Measurements from ENCODE around the gene SDHAF3. TPM values are rescaled to one million over a fixed set of nuclear protein-coding genes. Genes with fewer than 3 reads are reported as not detected.
"Not testable (repeated sequence)": the region's sequence is repeated elsewhere in the genome, so short reads cannot be mapped to it uniquely, and the experiment has no call there.

SDHAF3 gene
- total RNA-seq, 4 donors from 2014 or later = 4.0 to 10.4 (median 8.1) TPM

DNA sequence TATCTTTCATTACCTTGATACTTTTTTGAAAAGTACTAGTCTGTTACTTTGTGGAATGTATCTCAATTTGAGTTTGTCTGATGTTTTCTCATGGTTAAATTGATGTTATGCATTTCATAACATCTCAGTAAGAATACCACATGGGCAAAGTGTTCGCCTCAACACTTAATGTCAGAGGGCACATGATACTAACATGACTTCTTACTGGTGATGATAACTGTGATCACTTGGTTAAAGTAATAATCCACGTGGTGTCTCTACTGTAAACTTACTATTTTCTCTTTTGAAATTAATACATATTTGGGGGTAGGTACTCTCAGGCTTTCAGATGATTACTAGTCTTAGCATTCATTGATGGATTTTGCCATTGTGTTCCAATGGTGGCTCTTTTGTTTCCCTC lies 2.2 kb downstream of the SDHAF3 start:
- H3K4me1 ChIP-seq = peaks cover 16 to 24% (median 21%) of the 10 kb centered on the region in 4 donors
- intact Hi-C loops (cut with DNase I) = no loop called here
- no peaks in the 10 kb centered on the region for H3K27me3 ChIP-seq
- no peaks in the 10 kb centered on the region for H3K36me3 ChIP-seq
- WGBS = 88% methylated on average over 2 of the region's 2 CpGs
- TF ChIP-seq EP300 (IDR thresholded peaks at IDR 0.05) = no peak
- TF ChIP-seq, protein P1, sequence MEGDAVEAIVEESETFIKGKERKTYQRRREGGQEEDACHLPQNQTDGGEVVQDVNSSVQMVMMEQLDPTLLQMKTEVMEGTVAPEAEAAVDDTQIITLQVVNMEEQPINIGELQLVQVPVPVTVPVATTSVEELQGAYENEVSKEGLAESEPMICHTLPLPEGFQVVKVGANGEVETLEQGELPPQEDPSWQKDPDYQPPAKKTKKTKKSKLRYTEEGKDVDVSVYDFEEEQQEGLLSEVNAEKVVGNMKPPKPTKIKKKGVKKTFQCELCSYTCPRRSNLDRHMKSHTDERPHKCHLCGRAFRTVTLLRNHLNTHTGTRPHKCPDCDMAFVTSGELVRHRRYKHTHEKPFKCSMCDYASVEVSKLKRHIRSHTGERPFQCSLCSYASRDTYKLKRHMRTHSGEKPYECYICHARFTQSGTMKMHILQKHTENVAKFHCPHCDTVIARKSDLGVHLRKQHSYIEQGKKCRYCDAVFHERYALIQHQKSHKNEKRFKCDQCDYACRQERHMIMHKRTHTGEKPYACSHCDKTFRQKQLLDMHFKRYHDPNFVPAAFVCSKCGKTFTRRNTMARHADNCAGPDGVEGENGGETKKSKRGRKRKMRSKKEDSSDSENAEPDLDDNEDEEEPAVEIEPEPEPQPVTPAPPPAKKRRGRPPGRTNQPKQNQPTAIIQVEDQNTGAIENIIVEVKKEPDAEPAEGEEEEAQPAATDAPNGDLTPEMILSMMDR (IDR thresholded peaks at IDR 0.05) = no peak
- TF ChIP-seq POLR2A (IDR thresholded peaks at IDR 0.05; ENCODE audit: low read depth) = no peak
- no peak for TF ChIP-seq POLR2AphosphoS5 (IDR thresholded peaks at IDR 0.05)
- no peak overlapping the region for H3K27ac ChIP-seq (replicated peaks in 1 of 4)
- H3K9me3 ChIP-seq = no peaks in the 10 kb centered on the region
- H3K4me3 ChIP-seq = no peak overlapping the region
- no peak for DNase-seq (ENCODE audit: extremely low spot score)

DNA sequence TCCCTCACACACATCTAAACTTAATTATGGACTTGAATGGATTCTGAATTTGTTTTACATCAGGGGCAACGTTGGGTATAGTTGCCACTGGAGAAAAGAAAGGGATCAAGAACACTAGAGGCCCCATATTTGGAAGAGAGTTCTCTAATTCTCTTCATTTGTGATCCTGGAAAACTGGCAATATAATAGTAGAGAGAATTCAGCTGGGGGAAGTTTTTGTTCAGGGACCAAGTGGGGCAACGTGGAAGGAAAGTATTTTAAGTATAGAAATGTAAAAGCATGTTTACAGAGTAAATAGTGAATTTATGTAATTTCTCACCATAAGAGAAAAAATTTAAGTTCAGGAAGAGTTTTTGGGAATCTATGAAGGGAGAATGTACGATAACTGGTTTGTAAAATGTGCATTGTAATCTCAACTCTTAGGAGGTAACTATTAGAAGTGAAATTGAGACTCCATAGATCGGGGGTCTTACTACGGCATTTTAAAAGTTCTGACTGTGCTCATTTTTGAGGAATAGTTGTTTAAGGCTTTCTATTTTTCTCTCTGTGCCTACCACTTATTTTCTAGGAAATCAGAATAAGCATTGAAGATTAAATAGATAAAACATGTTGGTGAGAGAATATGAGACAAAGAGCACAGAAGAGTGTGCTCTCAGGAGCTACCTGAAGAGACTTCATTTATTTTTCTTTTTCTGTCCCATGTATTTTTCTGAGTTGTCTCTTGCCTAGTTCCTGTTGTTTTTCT lies 3.4 kb downstream of the SDHAF3 start:
- 91% methylated on average over 5 of the region's 5 CpGs for WGBS
- no peaks in the 10 kb centered on the region for H3K27me3 ChIP-seq
- TF ChIP-seq POLR2AphosphoS5 (IDR thresholded peaks at IDR 0.05) (no peak), POLR2A (IDR thresholded peaks at IDR 0.05; ENCODE audit: low read depth) (no peak), EP300 (IDR thresholded peaks at IDR 0.05) (no peak)
- TF ChIP-seq, protein P1 (IDR thresholded peaks at IDR 0.05) = no peak

DNA sequence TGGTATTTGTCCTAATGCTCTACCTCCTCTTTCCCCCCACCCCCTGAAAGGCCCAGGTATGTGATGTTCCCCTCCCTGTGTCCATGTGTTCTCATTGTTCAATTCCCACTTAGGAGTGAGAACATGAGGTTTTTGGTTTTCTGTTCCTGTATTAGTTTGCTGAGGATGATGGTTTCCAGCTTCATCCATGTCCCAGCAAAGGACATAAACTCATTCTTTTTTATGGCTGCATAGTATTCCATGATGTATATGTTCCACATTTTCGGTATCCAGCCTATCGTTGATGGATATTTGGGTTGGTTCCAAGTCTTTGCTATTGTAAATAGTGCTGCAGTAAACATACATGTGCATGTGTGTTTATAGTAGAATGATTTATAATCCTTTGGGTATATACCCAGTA lies 5.6 kb downstream of the SDHAF3 start:
- peaks cover 13 to 16% (median 15%) of the 10 kb centered on the region in 4 donors for H3K4me1 ChIP-seq
- H3K27ac ChIP-seq (replicated peaks in 1 of 4); H3K36me3 ChIP-seq; DNase-seq (ENCODE audit: extremely low spot score); H3K27me3 ChIP-seq; H3K4me3 ChIP-seq; H3K9me3 ChIP-seq; intact Hi-C loops (cut with DNase I): not testable (repeated sequence)
- WGBS = 88% methylated on average over 1 of the region's 2 CpGs

More for the DNA sequence above, 3.4 kb downstream of the SDHAF3 start:
- Histone ChIP-seq H3K27ac (replicated peaks in 1 of 4) (no peak overlapping the region), H3K4me3 (no peak overlapping the region), H3K36me3 (no peaks in the 10 kb centered on the region), H3K9me3 (no peaks in the 10 kb centered on the region), H3K4me1 (peaks cover 16 to 24% (median 21%) of the 10 kb centered on the region in 4 donors)
- intact Hi-C loops (cut with DNase I) = no loop called here
- DNase-seq (ENCODE audit: extremely low spot score) = no peak

DNA sequence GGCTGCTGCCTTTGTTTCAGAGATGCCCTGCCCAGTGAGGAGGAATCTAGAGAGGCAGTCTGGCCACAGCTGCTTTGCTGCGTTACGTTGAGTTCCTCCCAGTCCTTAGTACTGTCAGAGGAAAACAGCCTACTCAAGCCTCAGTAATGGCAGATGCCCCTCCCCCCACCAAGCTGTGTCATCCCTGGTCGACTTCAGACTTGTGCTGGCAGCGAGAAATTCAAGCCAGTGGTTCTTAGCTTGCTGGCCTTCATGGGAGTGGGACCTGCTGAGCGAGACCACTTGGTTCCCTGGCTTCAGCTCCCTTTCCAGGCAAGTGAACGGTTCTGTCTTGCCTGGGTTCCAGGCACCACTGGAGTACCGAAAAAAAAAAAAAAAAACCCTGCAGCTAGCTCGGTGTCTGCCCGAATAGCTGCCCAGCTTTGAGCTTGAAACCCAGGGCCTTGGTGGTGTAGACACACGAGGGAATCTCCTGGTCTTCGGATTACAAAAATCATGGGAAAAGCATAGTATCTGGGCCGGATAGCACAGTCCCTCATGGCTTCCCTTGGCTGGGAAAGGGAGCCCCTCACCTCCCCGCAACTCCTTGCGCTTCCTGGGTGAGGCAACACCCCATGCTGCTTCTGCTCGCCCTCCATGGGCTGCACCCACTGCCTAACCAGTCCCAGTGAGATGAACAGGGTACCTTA lies 9.1 kb downstream of the SDHAF3 start:
- Histone ChIP-seq H3K27me3 (no peaks in the 10 kb centered on the region), H3K36me3 (no peaks in the 10 kb centered on the region), H3K27ac (replicated peaks in 1 of 4) (no peak overlapping the region), H3K4me3 (no peak overlapping the region), H3K9me3 (no peaks in the 10 kb centered on the region), H3K4me1 (peaks cover 0 to 4% (median 0%) of the 10 kb centered on the region in 4 donors)
- 80% methylated on average over 15 of the region's 15 CpGs for WGBS
- intact Hi-C loops (cut with DNase I) = no loop called here
- DNase-seq (ENCODE audit: extremely low spot score) = no peak
- TF ChIP-seq POLR2AphosphoS5 (IDR thresholded peaks at IDR 0.05) = no peak
- no peak for TF ChIP-seq EP300 (IDR thresholded peaks at IDR 0.05)
- TF ChIP-seq, protein P1 (IDR thresholded peaks at IDR 0.05) = no peak

DNA sequence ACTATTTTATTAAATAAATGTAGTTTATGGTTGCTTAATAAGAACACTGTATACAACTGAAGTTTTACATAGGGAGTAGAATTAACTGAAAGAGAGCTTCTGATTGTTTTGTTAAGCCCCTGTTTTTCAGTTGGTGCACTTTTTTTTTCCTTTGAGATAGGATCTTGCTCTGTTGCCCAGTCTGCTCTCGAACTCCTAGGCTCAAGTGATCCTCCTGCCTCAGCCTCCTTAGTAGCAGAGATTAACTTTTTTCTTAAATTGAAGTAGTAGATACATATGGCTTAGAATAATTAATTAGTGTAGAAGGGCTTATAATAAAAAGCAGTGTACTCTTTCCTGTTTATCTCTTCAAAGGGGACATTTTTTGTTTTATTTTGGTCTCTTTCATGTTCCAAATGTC lies 11.2 kb downstream of the SDHAF3 start:
- no peak for DNase-seq (ENCODE audit: extremely low spot score)
- Histone ChIP-seq H3K9me3 (no peaks in the 10 kb centered on the region), H3K27ac (replicated peaks in 1 of 4) (no peak overlapping the region), H3K36me3 (no peaks in the 10 kb centered on the region), H3K4me1 (peaks cover 0 to 4% (median 0%) of the 10 kb centered on the region in 4 donors), H3K27me3 (no peaks in the 10 kb centered on the region), H3K4me3 (no peak overlapping the region)
- intact Hi-C loops (cut with DNase I) = no loop called here
- WGBS = 98% methylated on average over 1 of the region's 1 CpG
- no peak for TF ChIP-seq POLR2AphosphoS5 (IDR thresholded peaks at IDR 0.05)
